GM21526 (cell line): ENCODE measurements around the gene STAG1.
"Not testable (repeated sequence)": the region's sequence is repeated elsewhere in the genome, so short reads cannot be mapped to it uniquely, and the experiment has no call there.

ENCODE experiments used
- ATAC-seq: cut with Tn5 transposase; IDR thresholded peaks from one replicate; pipeline ENCODE4 v1.9.1; 2021; ENCODE audit warnings: moderate library complexity; ENCODE audit not compliant: unreplicated experiment, low FRiP score

The STAG1 gene

DNA sequence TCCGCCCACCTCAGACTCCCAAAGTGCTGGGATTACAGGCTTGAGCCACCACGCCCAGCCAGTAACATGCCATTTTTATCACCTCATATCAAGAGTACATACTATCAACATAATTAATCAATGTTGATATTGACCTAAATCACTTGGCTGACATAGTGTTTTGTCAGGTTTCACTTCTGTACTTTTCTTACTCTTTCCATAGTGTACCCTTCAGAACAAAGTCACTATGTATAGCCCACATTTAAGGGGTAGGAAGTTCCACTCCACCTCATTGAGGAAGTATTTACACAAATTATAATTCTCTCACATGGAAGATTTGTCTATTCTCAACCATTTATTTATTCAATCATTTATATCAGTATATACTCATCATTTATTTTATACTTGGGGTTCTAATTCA lies 145.2 kb downstream of the STAG1 start:
- ATAC-seq = no peak

DNA sequence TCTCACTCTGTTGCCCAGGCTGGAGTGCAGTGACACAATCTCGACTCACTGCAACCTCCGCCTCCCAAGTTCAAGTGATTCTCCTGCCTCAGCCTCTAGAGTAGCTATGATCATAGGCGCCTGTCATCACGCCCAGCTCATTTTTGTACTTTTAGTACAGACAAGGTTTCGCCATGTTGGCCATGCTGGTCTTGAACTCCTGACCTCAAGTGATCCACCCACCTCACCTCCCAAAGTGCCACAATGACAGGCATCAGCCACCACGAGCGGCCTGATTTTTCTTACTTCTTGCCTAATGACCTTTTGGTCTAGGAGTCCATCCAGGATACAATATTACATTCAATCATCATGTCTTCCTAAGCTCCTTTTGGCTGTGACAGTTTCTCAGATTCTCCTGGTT lies 146.0 kb downstream of the STAG1 start:
- not testable (repeated sequence) for ATAC-seq

DNA sequence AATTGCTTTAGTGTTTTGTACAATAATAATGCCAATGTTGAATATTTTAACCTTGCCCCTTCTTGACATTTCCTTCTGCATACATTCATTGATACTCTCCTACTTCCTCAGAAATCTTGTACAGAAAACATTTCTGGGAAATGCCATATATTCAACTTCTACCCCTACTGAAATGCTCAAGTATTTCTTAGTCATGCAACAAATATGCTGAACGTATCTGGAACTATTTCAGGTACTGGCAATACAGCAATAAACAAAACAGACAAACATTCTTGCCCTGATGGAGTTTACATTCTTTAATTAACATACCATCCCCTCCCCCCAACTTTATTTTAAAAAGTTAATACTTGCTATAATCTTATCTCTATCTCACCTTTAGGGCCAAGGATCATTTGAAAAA lies 147.2 kb downstream of the STAG1 start:
- no peak for ATAC-seq

DNA sequence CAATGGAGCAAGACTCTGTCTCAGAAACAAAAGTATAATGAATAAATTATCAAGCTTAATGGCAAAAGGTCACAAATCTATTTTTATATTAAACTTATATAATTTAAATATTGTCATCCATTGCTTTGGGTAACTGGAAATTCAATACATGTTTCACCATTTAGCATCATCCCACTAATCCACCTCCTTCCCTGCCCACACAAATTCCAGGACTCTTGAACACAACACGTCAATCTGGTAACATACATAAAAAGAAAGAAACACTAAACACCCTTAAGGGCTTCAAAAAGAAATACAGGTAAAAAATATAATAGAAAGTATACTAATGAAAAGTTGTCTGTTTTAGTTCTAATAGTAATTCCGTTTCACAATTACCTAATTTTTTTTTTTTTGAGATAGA lies 149.4 kb downstream of the STAG1 start:
- ATAC-seq = no peak

DNA sequence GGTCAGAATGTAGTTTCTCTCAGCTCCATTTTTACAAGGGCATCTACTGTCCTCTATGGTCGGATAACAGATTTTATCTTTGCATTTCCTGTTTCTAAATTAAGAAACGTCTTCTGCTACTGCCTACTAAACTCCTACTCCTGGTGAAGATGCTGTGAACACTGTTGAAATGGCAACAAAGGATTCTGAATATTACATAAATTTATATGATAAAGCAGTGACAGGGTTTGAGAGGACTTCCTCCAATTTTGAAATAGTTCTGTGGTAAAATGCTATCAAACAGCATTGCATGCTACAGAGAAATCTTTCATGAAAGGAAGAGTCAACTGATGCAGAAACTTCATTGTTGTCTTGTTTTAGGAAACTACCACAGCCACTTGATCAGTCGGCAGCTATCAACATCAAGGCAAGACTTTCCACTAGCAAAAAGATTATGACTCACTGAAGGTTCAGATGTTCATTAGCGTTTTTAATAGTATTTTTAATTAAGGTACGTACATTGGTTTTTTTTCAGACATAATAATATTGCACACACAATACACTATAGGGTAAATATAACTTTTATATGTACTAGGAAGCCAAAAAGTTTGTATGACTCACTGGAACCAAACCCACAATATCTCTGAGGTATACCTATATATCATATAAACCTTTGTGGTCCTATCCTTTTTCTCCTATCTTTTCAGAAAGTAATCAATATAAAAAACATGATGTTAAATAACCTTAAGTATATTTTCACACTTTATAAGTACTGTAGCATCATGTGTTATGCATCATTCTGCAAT lies 156.1 kb downstream of the STAG1 start:
- no peak for ATAC-seq

DNA sequence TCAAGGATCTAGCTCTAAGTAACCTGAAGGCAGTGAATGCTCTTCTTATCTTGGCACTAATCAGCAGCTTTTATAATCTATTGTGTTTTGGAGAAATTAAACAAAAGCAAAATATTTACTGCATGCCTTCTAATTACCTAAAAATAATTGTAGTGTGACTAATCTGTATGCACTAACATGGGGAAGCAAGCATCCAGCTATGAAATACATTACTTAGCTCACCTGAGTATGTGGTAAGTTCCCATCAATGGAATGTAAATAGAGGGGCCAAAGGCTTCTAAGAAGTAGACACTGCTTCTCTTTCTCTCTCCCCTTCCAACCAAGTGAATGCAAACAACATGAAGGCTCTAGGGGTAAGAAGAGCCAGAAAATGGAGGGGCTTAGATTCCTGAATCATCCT lies 165.6 kb downstream of the STAG1 start:
- no peak for ATAC-seq

DNA sequence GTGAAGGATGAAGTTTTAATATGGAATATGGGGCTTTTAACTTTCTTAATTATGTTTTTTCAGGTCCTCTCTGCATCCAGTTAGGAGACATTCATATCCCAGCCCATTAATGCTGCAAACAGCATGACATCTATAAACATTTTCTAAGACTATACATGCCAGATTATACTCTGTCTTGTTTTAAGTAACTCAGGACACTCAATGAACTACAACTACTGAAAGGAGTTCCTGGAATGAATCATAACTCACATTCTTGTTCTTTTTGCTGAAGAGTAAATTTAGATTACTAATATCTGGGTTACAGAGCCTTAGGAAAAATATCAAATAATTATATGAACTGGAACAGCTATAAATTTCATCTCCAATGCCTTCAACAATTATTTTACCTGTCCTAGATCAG lies 167.4 kb downstream of the STAG1 start:
- ATAC-seq = no peak

DNA sequence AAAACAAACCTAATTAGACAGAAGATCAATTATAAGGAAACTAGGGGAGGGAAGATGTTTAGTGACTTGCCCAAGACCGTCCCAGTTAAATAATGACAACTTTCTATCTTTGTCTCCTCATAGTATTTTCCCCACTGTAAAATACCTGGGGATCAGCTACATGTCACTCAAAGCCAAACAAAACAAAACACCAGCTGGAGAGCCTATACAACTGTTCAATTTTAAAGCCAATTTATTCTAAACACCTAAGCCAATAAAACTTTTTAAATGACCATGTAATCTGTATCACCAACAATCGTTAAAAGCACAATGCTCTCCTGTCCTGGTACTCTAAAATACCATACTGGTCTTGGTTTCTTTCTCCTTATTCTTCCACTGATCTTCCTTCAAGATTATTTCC lies 168.4 kb downstream of the STAG1 start:
- no peak for ATAC-seq

DNA sequence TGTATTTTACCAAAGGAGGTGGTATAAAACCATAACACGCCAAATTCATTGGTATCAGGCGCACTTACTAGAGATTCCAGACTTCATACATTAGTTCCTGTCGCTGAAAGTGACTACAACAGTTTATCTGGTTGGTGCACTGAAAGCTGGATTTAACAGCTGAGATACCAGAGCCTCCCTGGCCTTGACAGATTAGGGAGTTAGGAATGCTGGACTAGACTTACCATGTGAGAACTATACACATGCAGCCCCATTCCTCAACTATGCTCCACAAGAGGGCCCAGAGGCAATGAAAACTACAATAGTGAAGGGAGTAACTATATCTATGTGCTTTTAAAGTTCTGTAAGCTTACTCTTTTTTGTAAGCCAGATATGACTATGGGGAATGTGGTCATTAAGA lies 174.4 kb downstream of the STAG1 start:
- no peak for ATAC-seq

DNA sequence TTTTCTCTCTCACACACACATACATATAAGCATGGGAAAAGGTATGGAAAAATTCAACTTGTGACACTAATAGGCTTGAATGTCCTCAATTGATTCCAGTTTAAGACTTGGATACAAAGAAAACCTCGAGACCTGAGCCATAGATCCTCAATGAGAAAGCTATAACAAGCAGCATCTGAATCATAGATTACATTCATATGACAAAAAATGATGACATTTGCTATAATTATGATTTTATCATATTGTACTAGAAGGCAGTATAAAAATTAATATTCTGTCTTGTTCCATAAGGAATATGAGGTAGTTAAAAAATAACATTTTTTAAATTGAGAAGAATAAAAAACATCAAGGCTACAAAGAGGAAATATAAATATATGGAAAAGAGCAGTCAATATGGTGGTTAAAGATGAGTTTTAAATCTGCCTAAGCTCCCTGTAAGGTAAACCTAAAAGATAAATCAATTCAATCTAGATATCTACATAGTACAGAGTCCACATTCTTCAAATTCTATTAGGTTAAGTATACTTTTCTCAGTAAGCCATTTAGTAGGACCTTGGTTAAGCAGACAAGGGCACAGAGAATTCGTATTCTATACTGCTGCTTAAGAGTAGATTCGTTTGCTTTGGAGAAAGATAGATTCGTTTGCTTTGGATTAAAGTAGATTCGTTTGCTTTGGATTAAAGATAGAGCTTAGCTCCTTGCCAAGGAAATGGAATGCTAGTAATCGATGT lies 175.7 kb downstream of the STAG1 start:
- no peak for ATAC-seq

DNA sequence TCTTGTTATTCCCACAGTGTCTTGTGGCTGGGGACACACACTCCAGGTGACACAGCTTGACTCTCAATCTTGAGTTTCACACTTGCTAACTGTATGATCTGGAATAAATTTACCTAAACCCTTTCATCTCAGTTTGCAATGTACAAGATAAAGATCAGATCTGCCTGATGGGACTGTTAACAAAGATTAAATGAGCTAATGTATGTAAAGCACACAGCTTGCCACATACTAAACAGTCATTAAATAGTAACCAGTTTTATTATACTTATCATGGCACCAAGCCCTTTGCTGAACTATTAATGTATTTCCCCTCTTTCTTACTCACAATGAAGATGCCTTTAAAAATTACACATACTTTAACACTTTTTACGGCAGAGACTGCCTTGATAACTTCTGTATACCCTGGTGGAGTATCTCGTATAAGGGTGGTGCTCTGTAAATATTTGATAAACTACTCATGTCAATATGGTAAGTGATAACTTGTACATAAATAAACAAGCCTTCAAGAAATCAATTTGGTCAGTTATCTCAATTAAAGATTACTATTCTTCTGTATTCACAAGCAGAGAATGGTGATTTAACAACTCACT lies 184.5 kb downstream of the STAG1 start:
- no peak for ATAC-seq

DNA sequence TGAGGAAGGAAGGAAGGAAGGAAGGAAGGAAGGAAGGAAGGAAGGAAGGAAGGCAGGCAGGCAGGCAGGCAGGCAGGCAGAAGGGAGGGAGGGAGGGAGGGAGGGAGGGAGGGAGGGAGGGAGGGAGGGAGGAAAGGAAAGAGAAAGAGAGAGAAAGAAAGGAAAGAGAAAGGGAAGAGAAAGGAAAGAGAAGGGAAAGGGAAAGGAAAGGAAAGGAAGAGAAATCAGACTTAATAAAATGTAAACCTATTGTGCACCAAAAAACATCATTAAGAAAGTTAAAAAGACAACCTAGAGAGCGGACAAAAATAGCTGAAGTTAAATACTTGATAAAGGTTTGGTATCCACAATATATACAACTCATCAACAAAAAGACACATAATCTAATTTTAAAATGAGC lies 187.2 kb downstream of the STAG1 start:
- ATAC-seq = not testable (repeated sequence)

DNA sequence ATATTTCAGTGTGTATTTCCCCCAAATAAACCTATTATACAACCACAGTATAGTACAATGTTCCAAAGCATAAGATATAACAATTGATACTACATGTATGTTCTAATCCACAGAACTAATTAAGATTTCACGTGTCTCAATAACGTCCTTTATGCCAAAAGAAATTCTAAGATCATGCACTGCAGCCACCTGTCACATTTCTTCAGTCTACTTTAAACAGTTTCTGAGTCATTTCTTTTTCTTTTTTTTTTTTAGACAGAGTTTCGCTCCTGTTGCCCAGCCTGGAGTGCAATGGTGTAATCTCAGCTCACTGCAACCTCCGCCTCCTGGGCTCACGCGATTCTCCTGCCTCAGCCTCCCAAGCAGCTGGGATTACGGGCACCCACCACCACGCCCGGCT lies 190.2 kb downstream of the STAG1 start:
- no peak for ATAC-seq

DNA sequence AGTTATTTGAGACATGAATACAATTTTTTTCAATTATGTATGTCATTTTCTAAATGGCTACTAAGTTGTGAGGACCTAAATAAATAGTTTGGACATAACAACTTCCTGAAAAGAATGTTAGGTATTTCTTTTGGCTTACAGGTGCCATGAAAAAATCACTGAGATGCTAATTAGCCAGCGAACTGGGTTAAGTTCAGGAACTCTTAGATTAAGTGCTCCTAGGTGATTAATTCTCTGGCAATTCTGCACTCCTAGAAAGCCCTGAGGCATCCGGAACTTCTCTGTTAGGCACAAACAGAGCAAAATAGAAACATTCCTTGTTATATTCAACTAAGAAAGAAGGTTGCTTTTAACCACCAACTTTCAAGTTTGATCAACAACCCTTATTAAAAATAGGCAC lies 192.3 kb downstream of the STAG1 start:
- ATAC-seq = no peak

DNA sequence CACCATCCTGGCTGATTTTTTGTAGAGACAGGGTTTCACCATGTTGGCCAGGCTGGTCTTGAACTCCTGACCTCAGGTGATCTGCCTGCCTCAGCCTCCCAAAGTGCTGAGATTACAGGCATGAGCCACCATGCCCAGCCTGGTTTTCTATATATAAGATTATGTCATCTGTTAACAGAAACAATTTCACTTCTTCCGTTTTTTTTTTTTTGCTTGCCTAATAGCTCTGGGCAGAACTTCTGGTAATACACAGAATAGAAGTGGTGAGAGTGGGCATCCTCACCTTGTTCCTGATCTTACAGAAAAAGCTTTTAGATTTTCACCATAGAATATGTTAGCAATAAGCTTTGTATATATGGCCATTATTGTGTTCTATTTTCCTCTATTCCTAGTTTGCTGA lies 202.7 kb downstream of the STAG1 start:
- not testable (repeated sequence) for ATAC-seq

DNA sequence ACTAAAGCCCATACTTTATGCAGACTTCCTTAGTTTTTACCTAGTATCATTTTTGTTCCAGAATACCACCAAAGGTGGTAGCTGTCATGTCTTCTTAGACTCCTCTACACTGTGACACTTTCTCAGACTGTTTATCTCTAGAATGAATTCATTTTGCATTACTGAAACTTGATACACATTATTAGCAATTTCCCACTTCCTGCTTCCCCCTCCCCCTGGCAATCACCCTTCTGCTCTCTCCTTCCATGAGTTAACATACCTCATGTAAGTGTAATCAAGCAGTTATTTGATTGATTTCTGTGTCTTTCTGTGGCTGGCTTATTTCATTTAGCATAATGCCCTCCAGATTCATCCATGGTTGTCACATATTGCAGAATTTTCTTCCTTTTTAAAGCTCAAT lies 204.9 kb downstream of the STAG1 start:
- ATAC-seq = no peak

DNA sequence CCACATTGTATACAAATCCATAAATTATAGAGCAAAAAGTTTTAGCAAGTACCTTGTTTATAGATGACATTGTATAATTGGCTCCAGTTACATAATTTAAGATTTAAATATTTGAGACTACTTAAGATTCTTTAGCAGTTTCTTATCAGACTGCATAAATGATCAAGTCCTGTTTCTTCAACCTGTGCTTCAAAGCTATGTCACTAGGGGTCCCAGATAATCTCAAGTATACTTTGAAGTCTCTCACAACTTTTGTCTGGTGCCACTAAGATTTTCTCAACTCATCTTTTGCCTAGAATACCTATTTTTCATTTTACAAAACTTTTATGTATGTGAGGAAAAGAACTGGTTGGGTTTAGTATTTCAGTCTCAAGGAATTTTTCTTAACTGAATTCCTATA lies 205.5 kb downstream of the STAG1 start:
- ATAC-seq = no peak

DNA sequence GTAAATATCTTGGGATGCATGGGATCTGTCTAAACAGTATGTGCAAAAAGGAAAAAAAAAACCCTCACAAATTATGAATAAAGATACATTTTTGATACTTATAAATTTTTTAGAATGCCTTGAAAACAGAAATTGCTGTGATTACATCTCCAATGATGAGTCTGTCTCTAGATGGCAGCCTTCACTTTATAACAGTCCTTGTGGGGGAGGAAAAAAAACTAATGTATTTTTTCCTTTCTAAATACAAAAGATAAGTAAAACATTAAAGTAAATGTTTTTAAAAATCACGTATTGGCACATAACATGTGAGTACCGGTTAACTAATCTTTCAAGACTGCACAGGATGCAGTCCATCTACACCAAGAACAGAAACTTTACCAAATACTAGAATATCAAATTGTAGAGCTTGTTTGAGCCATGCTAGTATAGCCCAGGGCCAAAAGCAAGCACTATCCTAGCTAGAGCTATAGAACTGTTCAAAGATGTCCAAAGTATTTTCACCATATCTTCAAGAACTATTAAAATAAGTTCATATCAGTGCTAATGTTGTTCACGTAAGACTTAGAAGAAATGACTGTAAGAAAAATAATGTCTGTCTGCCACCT lies 206.4 kb downstream of the STAG1 start:
- ATAC-seq = no peak

DNA sequence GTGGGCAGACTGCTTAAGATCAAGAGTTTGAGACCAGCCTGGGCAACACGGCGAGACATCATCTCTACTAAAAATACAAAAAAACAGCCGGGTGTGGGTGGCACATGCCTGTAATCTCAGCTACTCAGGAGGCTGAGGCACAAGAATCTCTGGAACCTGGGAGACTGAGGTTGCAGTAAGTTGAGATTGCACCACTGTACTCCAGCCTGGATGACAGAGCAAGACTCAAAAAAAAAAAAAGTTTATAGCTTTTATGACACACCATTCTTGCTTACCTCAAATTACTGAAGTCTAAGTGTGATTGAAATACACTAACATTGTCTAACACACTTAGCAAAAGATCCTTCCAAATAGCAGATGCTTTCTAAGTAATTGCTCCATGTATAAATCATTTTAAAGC lies 207.6 kb downstream of the STAG1 start:
- ATAC-seq = no peak

DNA sequence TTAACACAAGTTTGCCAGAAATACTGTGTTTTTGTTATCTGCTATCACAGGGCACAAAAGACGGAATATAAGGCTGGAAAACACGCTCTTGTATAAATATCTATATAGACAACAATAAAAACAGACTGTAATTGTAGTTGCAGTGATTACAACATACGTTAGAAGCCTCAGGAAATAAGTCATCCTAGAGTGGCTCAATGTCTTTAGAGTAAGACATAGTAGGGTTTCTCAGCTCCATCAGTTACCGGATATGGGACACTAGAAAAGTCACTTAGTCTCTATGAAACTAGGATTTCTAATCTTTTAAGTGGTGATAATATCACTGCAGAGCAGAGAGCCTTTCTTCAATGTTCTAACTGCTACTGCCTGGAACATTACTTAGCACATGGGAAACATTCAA lies 208.8 kb downstream of the STAG1 start:
- no peak for ATAC-seq

DNA sequence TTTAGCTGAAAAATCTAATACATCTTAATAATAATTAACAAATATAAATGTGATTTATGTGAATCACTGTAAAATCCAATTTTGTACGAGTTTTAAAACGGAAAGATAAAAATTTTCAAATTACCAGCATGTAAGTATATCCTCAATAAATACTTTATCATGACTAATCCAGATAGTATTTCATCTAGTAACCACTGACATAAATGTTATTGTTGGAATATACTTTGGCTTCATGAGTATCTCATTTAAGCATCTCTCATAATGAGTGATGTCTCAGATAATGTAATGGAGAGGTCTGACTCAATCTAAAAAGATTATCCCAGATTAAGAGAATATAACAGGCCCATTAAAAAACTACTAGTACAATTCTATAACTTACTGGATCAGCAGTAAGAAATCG lies 216.3 kb downstream of the STAG1 start:
- no peak for ATAC-seq
